ENCODE measurements around the gene DCAF7.
A peak's percentile ranks its signal among the peaks of the same experiment; 100 is the strongest.

The DCAF7 gene

GRCh38 chr17:63544467-63545301 is 5.6 kb upstream of the DCAF7 start:
- DNase-seq (ENCODE audit: low read depth, low spot score): no peak

GRCh38 chr17:63546308-63547082 is 3.8 kb upstream of the DCAF7 start:
- DNase-seq (ENCODE audit: low read depth, low spot score): no peak

GRCh38 chr17:63547083-63547523 is 3.2 kb upstream of the DCAF7 start:
- no peak for DNase-seq (ENCODE audit: low read depth, low spot score)

GRCh38 chr17:63549289-63549945 is 860 bp upstream of the DCAF7 start:
- DNase-seq (ENCODE audit: low read depth, low spot score): no peak

- peak; percentile 60 for DNase-seq (ENCODE audit: low read depth, low spot score)
Observed at GRCh38 chr17:63550817-63551639, 751 bp downstream of the DCAF7 start.

GRCh38 chr17:63552211-63552610 is 1.9 kb downstream of the DCAF7 start:
- DNase-seq (ENCODE audit: low read depth, low spot score): no peak

- DNase-seq (ENCODE audit: low read depth, low spot score): no peak
Observed at GRCh38 chr17:63555500-63556156, 5.4 kb downstream of the DCAF7 start.

GRCh38 chr17:63557416-63557815 is 7.1 kb downstream of the DCAF7 start:
- DNase-seq (ENCODE audit: low read depth, low spot score): no peak

- no peak for DNase-seq (ENCODE audit: low read depth, low spot score)
Observed at GRCh38 chr17:63558441-63558840, 8.2 kb downstream of the DCAF7 start.

GRCh38 chr17:63561819-63562218 is 11.5 kb downstream of the DCAF7 start:
- DNase-seq (ENCODE audit: low read depth, low spot score): no peak

- DNase-seq (ENCODE audit: low read depth, low spot score): no peak
Observed at GRCh38 chr17:63563339-63563738, 13.1 kb downstream of the DCAF7 start.

- DNase-seq (ENCODE audit: low read depth, low spot score): no peak
Observed at GRCh38 chr17:63564562-63564961, 14.3 kb downstream of the DCAF7 start.

- no peak for DNase-seq (ENCODE audit: low read depth, low spot score)
Observed at GRCh38 chr17:63567229-63567628, 17.0 kb downstream of the DCAF7 start.

- DNase-seq (ENCODE audit: low read depth, low spot score): no peak
Observed at GRCh38 chr17:63568563-63568962, 18.3 kb downstream of the DCAF7 start.

GRCh38 chr17:63571632-63572310 is 21.5 kb downstream of the DCAF7 start:
- DNase-seq (ENCODE audit: low read depth, low spot score): peak; percentile 15

- DNase-seq (ENCODE audit: low read depth, low spot score): peak; percentile 15
Observed at GRCh38 chr17:63573634-63574033, 23.4 kb downstream of the DCAF7 start.

- DNase-seq (ENCODE audit: low read depth, low spot score): no peak
Observed at GRCh38 chr17:63578027-63578768, 27.9 kb downstream of the DCAF7 start.

- no peak for DNase-seq (ENCODE audit: low read depth, low spot score)
Observed at GRCh38 chr17:63578769-63579111, 28.5 kb downstream of the DCAF7 start.

GRCh38 chr17:63579633-63580032 is 29.4 kb downstream of the DCAF7 start:
- DNase-seq (ENCODE audit: low read depth, low spot score): no peak

GRCh38 chr17:63587770-63588169 is 37.5 kb downstream of the DCAF7 start:
- DNase-seq (ENCODE audit: low read depth, low spot score): no peak
